ENCODE measurements around the gene TRAF5.

DNA sequence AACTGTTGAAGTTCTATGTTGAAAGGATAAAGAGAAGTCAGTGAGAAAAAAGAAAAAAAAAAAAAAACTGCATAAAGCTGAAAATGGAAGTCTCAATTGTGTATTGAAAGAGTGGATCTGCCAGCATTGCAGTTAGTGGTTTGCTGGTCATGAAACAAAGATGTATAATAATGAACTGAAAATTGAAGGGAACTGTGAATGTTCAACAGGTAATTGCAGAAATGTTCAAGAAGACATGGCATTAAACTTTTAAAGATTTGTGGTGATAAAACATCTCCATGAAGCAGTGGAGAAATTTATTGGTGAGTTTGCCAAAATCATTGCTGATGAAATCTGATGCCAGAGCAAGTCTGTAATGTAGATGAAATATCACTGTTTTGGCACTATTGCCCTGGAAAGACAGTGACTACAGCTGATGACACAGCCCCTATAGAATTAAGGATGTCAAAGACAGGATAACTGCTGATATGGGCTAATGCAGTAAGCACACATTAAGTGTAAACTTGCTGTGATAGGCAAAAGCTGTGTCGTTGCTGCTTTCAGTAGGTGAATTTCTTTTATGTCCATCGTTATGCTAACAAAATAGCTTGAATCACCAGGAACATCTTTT lies 94.3 kb downstream of the TRAF5 start:
- TF ChIP-seq, protein P1, sequence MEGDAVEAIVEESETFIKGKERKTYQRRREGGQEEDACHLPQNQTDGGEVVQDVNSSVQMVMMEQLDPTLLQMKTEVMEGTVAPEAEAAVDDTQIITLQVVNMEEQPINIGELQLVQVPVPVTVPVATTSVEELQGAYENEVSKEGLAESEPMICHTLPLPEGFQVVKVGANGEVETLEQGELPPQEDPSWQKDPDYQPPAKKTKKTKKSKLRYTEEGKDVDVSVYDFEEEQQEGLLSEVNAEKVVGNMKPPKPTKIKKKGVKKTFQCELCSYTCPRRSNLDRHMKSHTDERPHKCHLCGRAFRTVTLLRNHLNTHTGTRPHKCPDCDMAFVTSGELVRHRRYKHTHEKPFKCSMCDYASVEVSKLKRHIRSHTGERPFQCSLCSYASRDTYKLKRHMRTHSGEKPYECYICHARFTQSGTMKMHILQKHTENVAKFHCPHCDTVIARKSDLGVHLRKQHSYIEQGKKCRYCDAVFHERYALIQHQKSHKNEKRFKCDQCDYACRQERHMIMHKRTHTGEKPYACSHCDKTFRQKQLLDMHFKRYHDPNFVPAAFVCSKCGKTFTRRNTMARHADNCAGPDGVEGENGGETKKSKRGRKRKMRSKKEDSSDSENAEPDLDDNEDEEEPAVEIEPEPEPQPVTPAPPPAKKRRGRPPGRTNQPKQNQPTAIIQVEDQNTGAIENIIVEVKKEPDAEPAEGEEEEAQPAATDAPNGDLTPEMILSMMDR (conservative IDR thresholded peaks at IDR 0.05; ENCODE audit: low read length): no peak
- TF ChIP-seq EZH2phosphoT487 (IDR thresholded peaks at IDR 0.05; ENCODE audit: borderline replicate concordance): no peak
